ENCODE measurements around the gene ORAI2. TPM values are rescaled to one million over a fixed set of nuclear protein-coding genes. Genes with fewer than 3 reads are reported as not detected.

Gene ORAI2
- total and polyA plus RNA-seq, 2 of the 13 experiments (the other 11 are each of a cell fraction or from before 2014, with no cell fraction given) = 3.0 to 6.0 TPM

- TF ChIP-seq RXRB (CRISPR knock-in tag; IDR thresholded peaks at IDR 0.05; ENCODE audit: borderline replicate concordance) = no peak
- TF ChIP-seq MNT (IDR thresholded peaks at IDR 0.05) = no peak
- TF ChIP-seq ZNF616 (CRISPR knock-in tag; IDR thresholded peaks at IDR 0.05; ENCODE audit: low read depth) = no peak
- peak; percentile 75 for TF ChIP-seq HDAC1 (CRISPR knock-in tag; IDR thresholded peaks at IDR 0.05)
- no peak for TF ChIP-seq REST (IDR thresholded peaks at IDR 0.05; ENCODE audit: borderline replicate concordance in 1 of 2, low read depth in 1 of 2, low read length in 2 of 2)
- TF ChIP-seq ZGPAT (CRISPR knock-in tag; IDR thresholded peaks at IDR 0.05) = 0 out of 2 replicates have a peak, but pooled peaks have one; percentile 70
Measured at GRCh38 chr7:102395873-102396709, 37.3 kb upstream of the ORAI2 start, which contains the start of gene PRKRIP1 (continued).

All from HepG2 (cell line).